ENCODE data around the gene CD93.

DNA sequence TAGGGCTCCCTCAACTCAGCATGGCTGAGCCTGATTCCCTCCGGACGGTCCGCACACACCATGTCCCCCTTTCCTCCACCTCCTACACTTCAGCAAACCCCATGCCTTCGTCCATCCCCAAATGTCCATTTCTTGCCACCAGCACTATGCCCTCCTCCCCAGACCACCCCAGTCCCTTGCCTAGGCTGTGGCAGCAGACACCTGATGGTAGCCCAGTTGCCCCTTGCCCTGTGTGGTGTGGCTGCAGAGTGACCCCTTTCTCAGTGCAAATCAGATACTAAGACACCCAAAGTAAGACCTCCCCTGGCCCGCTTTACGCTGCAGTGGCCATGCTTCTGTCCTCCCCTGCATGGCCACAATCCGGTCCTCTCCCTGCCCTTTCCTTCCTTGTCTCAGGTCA lies 34.1 kb upstream of the CD93 start:
- TF ChIP-seq, protein P1, sequence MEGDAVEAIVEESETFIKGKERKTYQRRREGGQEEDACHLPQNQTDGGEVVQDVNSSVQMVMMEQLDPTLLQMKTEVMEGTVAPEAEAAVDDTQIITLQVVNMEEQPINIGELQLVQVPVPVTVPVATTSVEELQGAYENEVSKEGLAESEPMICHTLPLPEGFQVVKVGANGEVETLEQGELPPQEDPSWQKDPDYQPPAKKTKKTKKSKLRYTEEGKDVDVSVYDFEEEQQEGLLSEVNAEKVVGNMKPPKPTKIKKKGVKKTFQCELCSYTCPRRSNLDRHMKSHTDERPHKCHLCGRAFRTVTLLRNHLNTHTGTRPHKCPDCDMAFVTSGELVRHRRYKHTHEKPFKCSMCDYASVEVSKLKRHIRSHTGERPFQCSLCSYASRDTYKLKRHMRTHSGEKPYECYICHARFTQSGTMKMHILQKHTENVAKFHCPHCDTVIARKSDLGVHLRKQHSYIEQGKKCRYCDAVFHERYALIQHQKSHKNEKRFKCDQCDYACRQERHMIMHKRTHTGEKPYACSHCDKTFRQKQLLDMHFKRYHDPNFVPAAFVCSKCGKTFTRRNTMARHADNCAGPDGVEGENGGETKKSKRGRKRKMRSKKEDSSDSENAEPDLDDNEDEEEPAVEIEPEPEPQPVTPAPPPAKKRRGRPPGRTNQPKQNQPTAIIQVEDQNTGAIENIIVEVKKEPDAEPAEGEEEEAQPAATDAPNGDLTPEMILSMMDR (IDR thresholded peaks at IDR 0.05) = no peak
- TF ChIP-seq POLR2A (IDR thresholded peaks at IDR 0.05) = no peak
